GM12878 (cell line): ENCODE data around the gene ETS1.

ENCODE experiments used
- ATF3 ChIP-seq: IDR thresholded peaks from 2 replicates; pipeline ENCODE4 v1.6.1; 2011; ENCODE audit warnings: low read depth, mild to moderate bottlenecking, low read length, moderate library complexity, borderline replicate concordance; ENCODE audit errors: extremely low read depth
- CBFB ChIP-seq: IDR thresholded peaks from 2 replicates; pipeline ENCODE4 v1.6.1; 2016; ENCODE audit warnings: antibody characterized with exemption, low read depth
- CREM ChIP-seq: IDR thresholded peaks from 2 replicates; pipeline ENCODE4 v1.6.1; 2014; ENCODE audit warnings: antibody characterized with exemption, low read depth
- CTCF ChIP-seq, 3 experiments: IDR thresholded peaks in 2 of 3; conservative IDR thresholded peaks in 1 of 3; 2 replicates each; pipeline ENCODE4 v1.5.1; 2011; ENCODE audit warnings: low read depth in 3 of 3, low read length in 3 of 3, mild to moderate bottlenecking in 3 of 3, control low read depth in 2 of 3, moderate library complexity in 2 of 3, inconsistent platforms in 1 of 3, mixed read lengths in 1 of 3; ENCODE audit not compliant: control insufficient read depth in 2 of 3, insufficient read depth in 1 of 3; ENCODE audit errors: extremely low read depth in 1 of 3
- MYC ChIP-seq: IDR thresholded peaks from 2 replicates; pipeline ENCODE4 v1.6.1; 2011; ENCODE audit warnings: mild to moderate bottlenecking, low read length, moderate library complexity, inconsistent platforms; ENCODE audit not compliant: insufficient read depth, insufficient replicate concordance, insufficient read length, severe bottlenecking
- POLR2A ChIP-seq: IDR thresholded peaks from 2 replicates; pipeline ENCODE4 v1.6.1; 2011; ENCODE audit warnings: low read depth, mild to moderate bottlenecking, low read length
- POLR2AphosphoS5 ChIP-seq: IDR thresholded peaks from 2 replicates; pipeline ENCODE4 v1.6.1; 2011; ENCODE audit warnings: mild to moderate bottlenecking, low read length, inconsistent platforms
- RFX5 ChIP-seq: IDR thresholded peaks from 2 replicates; pipeline ENCODE4 v1.6.1; 2011; ENCODE audit warnings: low read depth, low read length, improper control_type of control experiment
- SMC3 ChIP-seq: IDR thresholded peaks from 2 replicates; pipeline ENCODE4 v1.6.1; 2011; ENCODE audit warnings: low read length, improper control_type of control experiment, borderline replicate concordance

GRCh38 chr11:128412847-128413791 lies 174.2 kb downstream of the ETS1 start:
- no peak for TF ChIP-seq RFX5
- no peak; the same call in 1 of the 2 replicates for TF ChIP-seq SMC3
- TF ChIP-seq ATF3, result no peak
- TF ChIP-seq CTCF (IDR thresholded peaks at IDR 0.05 in 2 of 3, conservative IDR thresholded peaks at IDR 0.05 in 1 of 3; ENCODE audit: control insufficient read depth in 2 of 3, extremely low read depth in 1 of 3, insufficient read depth in 1 of 3, low read depth in 3 of 3, low read length in 3 of 3), result no peak
- peak; percentile 29; the same call in 1 of the 2 replicates for TF ChIP-seq CREM
- TF ChIP-seq POLR2AphosphoS5, result peak; percentile 49
- no peak for TF ChIP-seq MYC
- peak; percentile 60; the same call in 1 of the 2 replicates for TF ChIP-seq CBFB
- TF ChIP-seq POLR2A, result no peak
